Testis (tissue), 2 donors: ENCODE data around the gene RNASEH1.

ENCODE experiments used
- POLR2A ChIP-seq: fragments of 450-650 bp; IDR thresholded peaks from one replicate; pipeline ENCODE4 v1.6.1; 2017; ENCODE audit warnings: antibody characterized with exemption, mild to moderate bottlenecking, moderate library complexity
- TF ChIP-seq, protein P1 (sequence below), 3 experiments: fragments of 450-650 bp in 2 of 3; fragments of 200-600 bp in 1 of 3; sonication (generic) in 1 of 3; IDR thresholded peaks; one replicate each; pipeline ENCODE4 v1.5.1; 2016 to 2019; ENCODE audit warnings: antibody characterized with exemption in 3 of 3, mild to moderate bottlenecking in 2 of 3, moderate library complexity in 1 of 3

DNA sequence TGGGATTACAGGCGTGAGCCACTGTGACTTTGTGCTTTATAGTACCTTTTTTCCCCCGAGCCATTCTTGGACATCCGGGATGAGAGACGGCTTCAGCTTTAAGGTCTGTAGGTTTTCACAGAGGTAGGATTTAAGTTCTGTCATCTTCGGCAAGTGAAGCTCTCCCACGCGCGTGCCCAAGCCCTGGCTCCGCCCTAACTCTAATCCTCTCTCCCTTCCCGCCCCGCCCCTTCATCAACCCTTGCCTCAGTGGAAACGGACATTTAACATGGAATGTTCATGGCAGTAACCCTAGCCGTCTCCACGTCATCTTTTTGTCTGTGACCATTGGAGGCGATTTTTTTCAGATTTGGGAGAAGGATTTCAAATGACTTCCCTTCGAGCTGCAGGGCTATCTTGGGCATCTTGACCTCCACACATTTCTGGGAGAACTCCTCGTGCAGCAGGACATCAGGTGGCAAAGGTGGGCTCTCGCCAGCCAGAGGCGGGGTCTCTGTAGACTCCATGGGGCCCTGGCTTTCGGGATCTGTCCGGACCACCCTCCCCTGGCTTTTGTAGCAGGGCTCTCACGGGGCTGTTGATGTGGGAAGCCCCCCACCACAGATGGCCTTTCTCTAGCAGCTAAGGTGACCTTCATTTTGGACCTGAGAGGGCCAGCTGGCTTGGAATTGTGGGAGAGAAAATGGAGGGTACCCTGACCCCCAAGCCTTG is 43.6 kb upstream of the RNASEH1 start:
- TF ChIP-seq, protein P1, sequence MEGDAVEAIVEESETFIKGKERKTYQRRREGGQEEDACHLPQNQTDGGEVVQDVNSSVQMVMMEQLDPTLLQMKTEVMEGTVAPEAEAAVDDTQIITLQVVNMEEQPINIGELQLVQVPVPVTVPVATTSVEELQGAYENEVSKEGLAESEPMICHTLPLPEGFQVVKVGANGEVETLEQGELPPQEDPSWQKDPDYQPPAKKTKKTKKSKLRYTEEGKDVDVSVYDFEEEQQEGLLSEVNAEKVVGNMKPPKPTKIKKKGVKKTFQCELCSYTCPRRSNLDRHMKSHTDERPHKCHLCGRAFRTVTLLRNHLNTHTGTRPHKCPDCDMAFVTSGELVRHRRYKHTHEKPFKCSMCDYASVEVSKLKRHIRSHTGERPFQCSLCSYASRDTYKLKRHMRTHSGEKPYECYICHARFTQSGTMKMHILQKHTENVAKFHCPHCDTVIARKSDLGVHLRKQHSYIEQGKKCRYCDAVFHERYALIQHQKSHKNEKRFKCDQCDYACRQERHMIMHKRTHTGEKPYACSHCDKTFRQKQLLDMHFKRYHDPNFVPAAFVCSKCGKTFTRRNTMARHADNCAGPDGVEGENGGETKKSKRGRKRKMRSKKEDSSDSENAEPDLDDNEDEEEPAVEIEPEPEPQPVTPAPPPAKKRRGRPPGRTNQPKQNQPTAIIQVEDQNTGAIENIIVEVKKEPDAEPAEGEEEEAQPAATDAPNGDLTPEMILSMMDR (IDR thresholded peaks at IDR 0.05): no peak
- no peak for TF ChIP-seq POLR2A
